Omental fat pad (tissue), 4 donors: Measurements from ENCODE around the gene PNMA1. TPM values are rescaled to one million over a fixed set of nuclear protein-coding genes. Genes with fewer than 3 reads are reported as not detected.
A peak's percentile ranks its signal among the peaks of the same experiment; 100 is the strongest.

Experiments
- ATAC-seq: fragments of 150-250 bp; one replicate; pipeline ENCODE4 v1.9.1; 2016; ENCODE audit warnings: mild to moderate bottlenecking, moderate library complexity; ENCODE audit not compliant: low FRiP score
- DNase-seq: peaks from one replicate; pipeline ENCODE4 v3.0.0-alpha.2; 2019; ENCODE audit warnings: low spot score
- total RNA-seq, 4 donors: library from RNA; depleted of rRNA; stranded (reverse); fragments of >200 nt; gene quantifications; one replicate each; pipeline ENCODE4 v1.1.0, GENCODE V29; 2016
- TF ChIP-seq, protein P1 (sequence below), 3 donors: fragments of 450-650 bp; IDR thresholded peaks; one replicate each; pipeline ENCODE4 v1.5.1; 2016 to 2017; ENCODE audit warnings: antibody characterized with exemption in 3 of 3, mild to moderate bottlenecking in 3 of 3, moderate library complexity in 2 of 3

Gene PNMA1
- total RNA-seq, 4 donors from 2014 or later = 14.8 to 22.6 (median 20.1) TPM

DNA sequence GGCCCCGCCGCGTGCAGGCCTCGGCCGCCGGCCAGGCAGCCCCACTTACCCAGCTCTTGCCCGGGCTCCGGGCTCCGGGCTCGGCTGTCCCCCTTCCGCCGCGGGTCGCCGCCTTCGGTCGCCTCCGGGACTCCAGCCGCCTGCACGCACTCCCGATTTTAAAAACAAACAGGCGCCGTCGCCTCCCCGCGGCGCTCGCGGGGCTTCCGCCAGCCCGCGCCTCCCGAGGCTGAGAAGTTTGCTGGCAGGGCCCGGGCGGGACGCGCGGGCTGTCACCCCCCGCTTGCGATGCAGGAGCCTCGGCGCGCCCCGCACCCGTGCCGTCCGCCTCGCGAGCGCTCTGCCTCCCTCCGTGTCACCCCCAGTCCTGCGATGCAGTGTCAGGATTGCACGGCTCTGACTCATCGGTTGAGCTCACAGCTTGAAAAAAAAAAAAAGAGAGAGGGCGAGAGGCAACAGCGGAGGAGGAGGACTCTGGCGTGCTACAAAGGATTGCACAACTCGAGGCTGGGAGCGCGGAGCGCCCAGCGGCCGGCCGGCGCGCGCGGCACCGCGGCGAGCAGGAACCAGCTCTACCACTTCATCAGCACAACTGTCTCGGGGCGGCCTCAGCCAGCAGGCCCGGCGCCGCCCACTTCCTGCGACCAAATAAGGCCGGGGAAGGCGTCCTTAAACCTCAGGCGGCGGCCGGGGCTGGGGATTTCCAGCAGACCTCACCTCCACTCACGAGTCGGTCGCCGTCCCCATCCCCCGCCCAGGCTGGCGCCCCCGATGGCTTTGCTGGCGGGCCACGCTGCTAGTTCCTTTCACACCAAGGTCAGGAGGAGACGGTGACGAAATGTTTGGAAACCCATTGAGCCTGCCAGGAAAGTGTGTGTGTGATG, 45.8 kb upstream of the PNMA1 start:
- DNase-seq = peak; percentile 94
- TF ChIP-seq, protein P1, sequence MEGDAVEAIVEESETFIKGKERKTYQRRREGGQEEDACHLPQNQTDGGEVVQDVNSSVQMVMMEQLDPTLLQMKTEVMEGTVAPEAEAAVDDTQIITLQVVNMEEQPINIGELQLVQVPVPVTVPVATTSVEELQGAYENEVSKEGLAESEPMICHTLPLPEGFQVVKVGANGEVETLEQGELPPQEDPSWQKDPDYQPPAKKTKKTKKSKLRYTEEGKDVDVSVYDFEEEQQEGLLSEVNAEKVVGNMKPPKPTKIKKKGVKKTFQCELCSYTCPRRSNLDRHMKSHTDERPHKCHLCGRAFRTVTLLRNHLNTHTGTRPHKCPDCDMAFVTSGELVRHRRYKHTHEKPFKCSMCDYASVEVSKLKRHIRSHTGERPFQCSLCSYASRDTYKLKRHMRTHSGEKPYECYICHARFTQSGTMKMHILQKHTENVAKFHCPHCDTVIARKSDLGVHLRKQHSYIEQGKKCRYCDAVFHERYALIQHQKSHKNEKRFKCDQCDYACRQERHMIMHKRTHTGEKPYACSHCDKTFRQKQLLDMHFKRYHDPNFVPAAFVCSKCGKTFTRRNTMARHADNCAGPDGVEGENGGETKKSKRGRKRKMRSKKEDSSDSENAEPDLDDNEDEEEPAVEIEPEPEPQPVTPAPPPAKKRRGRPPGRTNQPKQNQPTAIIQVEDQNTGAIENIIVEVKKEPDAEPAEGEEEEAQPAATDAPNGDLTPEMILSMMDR (IDR thresholded peaks at IDR 0.05) = peak in 1 of 3 donors; percentile 11
- peak; percentile 83 for ATAC-seq

GRCh38 chr14:73759183-73759713, 45.1 kb upstream of the PNMA1 start:
- no peak for DNase-seq
- ATAC-seq = peak; percentile 24
- TF ChIP-seq, protein P1 (IDR thresholded peaks at IDR 0.05) = no peak

- no peak for ATAC-seq
- TF ChIP-seq, protein P1 (IDR thresholded peaks at IDR 0.05) = no peak
Observed at GRCh38 chr14:73758392-73759182, 44.4 kb upstream of the PNMA1 start.

GRCh38 chr14:73757876-73758391, 43.8 kb upstream of the PNMA1 start:
- no peak for ATAC-seq
- TF ChIP-seq, protein P1 (IDR thresholded peaks at IDR 0.05) = no peak
- no peak for DNase-seq

More at GRCh38 chr14:73758392-73759182, 44.4 kb upstream of the PNMA1 start:
- DNase-seq = no peak

DNA sequence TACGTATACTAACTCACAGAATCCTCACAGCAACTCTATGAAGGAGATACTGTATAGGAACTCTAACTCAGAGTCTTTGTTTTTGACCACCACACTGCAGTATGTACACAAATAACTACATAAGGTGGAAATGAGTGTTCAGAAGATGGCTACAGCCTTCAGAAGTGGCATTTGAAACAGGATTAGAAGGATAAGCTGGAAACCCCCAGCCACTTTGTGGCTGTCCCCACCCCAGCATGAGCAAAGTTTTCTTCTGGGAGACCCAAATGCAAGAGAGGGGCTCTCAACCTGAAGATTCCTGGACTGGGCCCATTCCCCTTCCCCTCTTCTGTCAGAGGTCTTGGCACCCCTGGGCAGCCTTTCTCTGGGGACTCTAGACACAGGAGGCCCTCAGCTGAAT, 43.2 kb upstream of the PNMA1 start:
- ATAC-seq = no peak
- TF ChIP-seq, protein P1 (IDR thresholded peaks at IDR 0.05) = no peak
- DNase-seq = no peak

DNA sequence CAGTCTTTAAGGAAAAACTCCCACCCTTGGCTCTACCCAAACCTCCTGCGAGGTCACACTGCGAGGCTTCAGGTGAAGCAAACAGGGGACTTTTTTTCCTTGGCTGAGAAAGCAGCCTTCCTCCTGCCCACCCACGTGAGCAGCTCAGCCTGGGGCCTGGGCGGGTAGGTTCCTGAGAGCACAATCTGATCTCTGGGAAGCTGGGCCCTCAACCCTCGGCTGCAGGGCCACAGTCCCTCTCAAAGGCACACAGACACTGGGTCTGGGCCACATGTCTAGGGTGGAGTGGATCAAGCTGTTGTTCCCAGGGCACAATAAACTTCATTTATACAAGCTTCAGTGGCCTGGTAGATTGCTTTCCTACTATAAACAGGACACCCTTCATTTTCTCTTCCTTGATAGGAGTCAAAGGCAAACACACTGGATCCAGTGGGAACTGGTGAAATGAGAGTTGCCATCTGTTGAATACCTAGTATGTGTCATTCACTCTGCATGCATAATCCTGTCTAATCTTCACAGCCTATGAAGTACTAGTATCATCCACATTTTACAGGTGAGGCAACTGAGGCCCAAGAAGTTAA, 41.3 kb upstream of the PNMA1 start:
- TF ChIP-seq, protein P1 (IDR thresholded peaks at IDR 0.05) = no peak
- ATAC-seq (no peak), DNase-seq (no peak)
